Stomach (tissue), 9 donors: ENCODE results near the gene JAG2. TPM values are rescaled to one million over a fixed set of nuclear protein-coding genes. Genes with fewer than 3 reads are reported as not detected.

Experiments used
- DNase-seq, 2 donors: peaks; one replicate each; pipeline versions ENCODE4 v3.0.0 to v3.0.0-alpha.2; 2013 to 2019
- H3K27ac ChIP-seq, 5 donors: fragments of 200-600 bp in 4 of 5; sonication (generic) in 4 of 5; one replicate each; pipeline ENCODE4 v1.5.1; 2013 to 2019; ENCODE audit warnings: mild to moderate bottlenecking in 1 of 5, moderate library complexity in 1 of 5
- H3K27me3 ChIP-seq, 3 donors: fragments of 200-600 bp; sonication (generic); one replicate each; pipeline ENCODE4 v1.5.1; 2017 to 2019; ENCODE audit warnings: mixed run types in 1 of 3
- H3K36me3 ChIP-seq, 4 donors: fragments of 200-600 bp; sonication (generic); 1 replicate in 3 of 4; 2 replicates in 1 of 4; pipeline ENCODE4 v1.5.1; 2016 to 2019
- H3K4me1 ChIP-seq, 4 donors: fragments of 200-600 bp; sonication (generic); one replicate each; pipeline ENCODE4 v1.5.1; 2016 to 2019
- H3K4me3 ChIP-seq, 4 donors: fragments of 200-600 bp; sonication (generic) in 3 of 4; one replicate each; pipeline ENCODE4 v1.5.1; 2016 to 2019; ENCODE audit warnings: mild to moderate bottlenecking in 1 of 4
- H3K9me3 ChIP-seq, 4 donors: fragments of 200-600 bp; sonication (generic); one replicate each; pipeline ENCODE4 v1.5.1; 2016 to 2019
- CTCF ChIP-seq, 7 experiments: fragments of 450-650 bp in 4 of 7; fragments of 200-600 bp in 3 of 7; sonication (generic) in 3 of 7; IDR thresholded peaks; one replicate each; pipeline ENCODE4 v1.5.1; 2016 to 2019; ENCODE audit warnings: antibody characterized with exemption in 7 of 7, control low read depth in 2 of 7, mild to moderate bottlenecking in 1 of 7
- EP300 ChIP-seq: sonication (generic); formaldehyde crosslinking; IDR thresholded peaks from one replicate; pipeline ENCODE4 v1.6.1; 2017; ENCODE audit warnings: antibody characterized with exemption
- POLR2A ChIP-seq, 4 donors: fragments of 450-650 bp; IDR thresholded peaks; one replicate each; pipeline ENCODE4 v1.6.1; 2016; ENCODE audit warnings: antibody characterized with exemption in 4 of 4, control low read depth in 2 of 4, mild to moderate bottlenecking in 1 of 4, moderate library complexity in 1 of 4
- POLR2AphosphoS5 ChIP-seq, 3 donors: sonication (generic); formaldehyde crosslinking; IDR thresholded peaks; one replicate each; pipeline ENCODE4 v1.6.1; 2016; ENCODE audit warnings: antibody characterized with exemption in 3 of 3
- WGBS, 5 donors: extraction: QIAGEN DNeasy Blood & Tissue Kit in 3 of 5; methylation state at CpG; one replicate each; pipeline versions ENCODE4 v1.1.5 to v1.1.7; 2013 to 2018; 5-methylcytosine and 5-hydroxymethylcytosine counted together
- intact Hi-C: fragments of 100-400 bp; cut with DNase I; formaldehyde crosslinking; loops from one replicate; pipeline ENCODE4 v1.15.1; 2023; ENCODE audit warnings: low total_unique reads
- polyA plus RNA-seq, 3 donors: library from polyadenylated mRNA; stranded (reverse); fragments of 200-250 nt; gene quantifications; one replicate each; pipeline ENCODE4 v1.2.3, GENCODE V29; 2013
- total RNA-seq, 5 donors: library from RNA; depleted of rRNA; stranded (reverse); fragments of >200 nt; gene quantifications; one replicate each; pipeline versions ENCODE4 v1.1.0 to v1.2.3, GENCODE V29; 2014 to 2016
- donor health status: healthy with polysubstance abuse.
- donor health status: Bipolar disorder and iron deficiency.
- donor health status: healthy.

Gene JAG2
- total and polyA plus RNA-seq, 8 donors, result 6.0 to 117 (median 15.6) TPM

GRCh38 chr14:105107781-105108515 is 60.6 kb downstream of the JAG2 start:
- no peak for TF ChIP-seq CTCF (IDR thresholded peaks at IDR 0.05)
- no peak for TF ChIP-seq EP300
- no peak for TF ChIP-seq POLR2A (IDR thresholded peaks at IDR 0.05)
- no peak for TF ChIP-seq POLR2AphosphoS5 (IDR thresholded peaks at IDR 0.05)
- peaks cover 0 to 53% (median 0%) of the 10 kb centered on the region in 3 donors for H3K27me3 ChIP-seq
- intact Hi-C loops, result no loop called here
- no peak for DNase-seq
- H3K27ac ChIP-seq, result no peak overlapping the region
- no peak overlapping the region for H3K4me3 ChIP-seq
- H3K36me3 ChIP-seq, result no peaks in the 10 kb centered on the region
- H3K9me3 ChIP-seq, result peaks cover 0 to 5% (median 3%) of the 10 kb centered on the region in 4 donors
- 56 to 65% (median 62%) methylated on average over 9 of the region's 9 CpGs for WGBS, 5 donors
- H3K4me1 ChIP-seq, result no peaks in the 10 kb centered on the region

- H3K4me3 ChIP-seq, result no peak overlapping the region
Measured at GRCh38 chr14:105107351-105107750, 61.2 kb downstream of the JAG2 start.

GRCh38 chr14:105105158-105105557 is 63.4 kb downstream of the JAG2 start:
- TF ChIP-seq POLR2A (IDR thresholded peaks at IDR 0.05) (no peak), EP300 (no peak), CTCF (IDR thresholded peaks at IDR 0.05) (no peak)
- intact Hi-C loops, result no loop called here
- 64 to 72% (median 68%) methylated on average over 7 of the region's 7 CpGs for WGBS, 5 donors

More at GRCh38 chr14:105107351-105107750, 61.2 kb downstream of the JAG2 start:
- WGBS, 5 donors, result 85 to 95% (median 93%) methylated on average over 3 to 7 of the region's 7 CpGs
- DNase-seq, result no peak
- TF ChIP-seq CTCF (IDR thresholded peaks at IDR 0.05), result no peak
- TF ChIP-seq POLR2AphosphoS5 (IDR thresholded peaks at IDR 0.05), result no peak
- no peak for TF ChIP-seq EP300
- TF ChIP-seq POLR2A (IDR thresholded peaks at IDR 0.05), result no peak
- Histone ChIP-seq H3K4me1 (no peaks in the 10 kb centered on the region), H3K9me3 (peaks cover 0 to 6% (median 3%) of the 10 kb centered on the region in 4 donors), H3K36me3 (no peaks in the 10 kb centered on the region), H3K27ac (no peak overlapping the region), H3K27me3 (peaks cover 0 to 59% (median 0%) of the 10 kb centered on the region in 3 donors)
- intact Hi-C loops, result no loop called here

GRCh38 chr14:105102893-105103292 is 65.7 kb downstream of the JAG2 start:
- DNase-seq, result no peak
- intact Hi-C loops, result no loop called here
- 84 to 94% (median 92%) methylated on average over 3 of the region's 3 CpGs for WGBS, 5 donors
- Histone ChIP-seq H3K9me3 (peaks cover 0 to 9% (median 6%) of the 10 kb centered on the region in 4 donors), H3K4me3 (no peak overlapping the region), H3K27ac (no peak overlapping the region), H3K36me3 (no peaks in the 10 kb centered on the region), H3K4me1 (no peaks in the 10 kb centered on the region), H3K27me3 (peaks cover 0 to 56% (median 0%) of the 10 kb centered on the region in 3 donors)
- TF ChIP-seq POLR2A (IDR thresholded peaks at IDR 0.05), result no peak
- no peak for TF ChIP-seq CTCF (IDR thresholded peaks at IDR 0.05)
- no peak for TF ChIP-seq POLR2AphosphoS5 (IDR thresholded peaks at IDR 0.05)
- no peak for TF ChIP-seq EP300

More at GRCh38 chr14:105105158-105105557, 63.4 kb downstream of the JAG2 start:
- Histone ChIP-seq H3K36me3 (no peaks in the 10 kb centered on the region), H3K4me1 (no peaks in the 10 kb centered on the region), H3K27ac (no peak overlapping the region), H3K27me3 (peaks cover 0 to 64% (median 0%) of the 10 kb centered on the region in 3 donors), H3K4me3 (no peak overlapping the region), H3K9me3 (peaks cover 0 to 6% (median 3%) of the 10 kb centered on the region in 4 donors)
- DNase-seq, result no peak
